GM18507 (cell line): ENCODE results near the gene GTF2IRD1.

Experiments used
- DNase-seq: peaks from one replicate; pipeline ENCODE4 v3.0.0; 2011; ENCODE audit warnings: low read depth; ENCODE audit not compliant: insufficient read length; ENCODE audit errors: extremely low spot score
- FAIRE-seq: peaks from 2 replicates; lab custom pipeline; 2011; peaks lifted over from hg19 to GRCh38; lab: Jason Lieb, UNC

Gene GTF2IRD1

GRCh38 chr7:74579800-74580685, 126.3 kb downstream of the GTF2IRD1 start:
- FAIRE-seq (no peak), DNase-seq (no peak)

DNA sequence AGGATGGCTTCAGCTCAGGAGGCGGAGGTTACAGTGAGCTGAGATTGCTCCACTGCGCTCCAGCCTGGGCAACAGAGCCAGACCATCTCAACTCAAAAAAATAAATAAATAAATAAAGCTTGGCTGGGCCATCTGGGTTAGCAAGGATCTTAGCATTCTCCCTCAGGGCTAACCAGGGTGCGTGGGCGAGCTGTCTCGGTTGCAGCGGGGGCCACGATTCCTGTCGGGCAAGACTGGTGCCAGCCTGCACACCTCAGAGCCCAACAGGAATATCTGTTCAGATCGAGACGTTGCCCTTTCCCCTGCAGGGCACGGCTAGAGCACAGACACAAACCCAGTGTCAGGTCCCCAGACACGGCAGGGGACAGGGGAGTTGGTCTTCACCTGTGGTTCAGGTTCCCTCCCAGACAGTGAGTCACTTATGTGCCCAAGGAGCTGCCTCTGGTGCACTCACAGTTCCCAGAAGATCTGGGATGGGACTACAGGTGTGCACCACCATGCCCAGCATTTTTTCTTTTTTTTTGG, 128.3 kb downstream of the GTF2IRD1 start:
- no peak for FAIRE-seq
- no peak for DNase-seq

DNA sequence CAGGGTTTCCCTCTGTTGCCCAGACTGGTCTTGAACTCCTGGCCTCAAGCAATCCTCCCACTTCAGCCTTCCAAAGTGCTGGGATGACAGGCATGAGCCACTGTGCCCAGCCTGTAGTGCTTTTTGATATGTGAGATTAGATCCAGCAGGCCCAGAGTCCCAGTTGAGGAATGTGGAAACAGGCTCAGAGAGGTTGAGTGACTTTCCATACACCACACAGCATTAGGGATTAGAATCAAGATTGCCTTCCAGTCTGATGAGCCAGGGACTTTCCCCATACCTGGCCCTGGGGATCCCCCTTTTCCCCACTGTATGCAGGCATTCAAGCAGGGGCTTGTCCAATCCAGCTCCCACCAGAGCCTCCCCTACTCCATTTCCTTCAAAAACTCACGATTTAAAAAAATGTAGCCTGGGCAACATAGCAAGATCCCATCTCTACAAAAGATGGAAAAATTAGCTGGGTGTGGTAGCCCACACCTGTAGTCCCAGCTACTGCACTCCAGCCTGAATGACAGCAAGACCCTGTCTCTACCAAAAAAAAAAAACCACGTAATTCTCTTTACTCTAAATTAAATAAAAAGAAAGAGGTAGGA, 128.8 kb downstream of the GTF2IRD1 start:
- DNase-seq (no peak), FAIRE-seq (no peak)

GRCh38 chr7:74583630-74584029, 129.9 kb downstream of the GTF2IRD1 start:
- DNase-seq, result no peak
- no peak for FAIRE-seq

- FAIRE-seq (no peak), DNase-seq (no peak)
Observed at GRCh38 chr7:74584160-74584954, 130.7 kb downstream of the GTF2IRD1 start.

- no peak for FAIRE-seq
Observed at GRCh38 chr7:74585844-74586243, 132.1 kb downstream of the GTF2IRD1 start.

GRCh38 chr7:74586258-74587175, 132.8 kb downstream of the GTF2IRD1 start:
- DNase-seq, result no peak
- FAIRE-seq, result no peak

More at GRCh38 chr7:74585844-74586243, 132.1 kb downstream of the GTF2IRD1 start:
- DNase-seq, result no peak

DNA sequence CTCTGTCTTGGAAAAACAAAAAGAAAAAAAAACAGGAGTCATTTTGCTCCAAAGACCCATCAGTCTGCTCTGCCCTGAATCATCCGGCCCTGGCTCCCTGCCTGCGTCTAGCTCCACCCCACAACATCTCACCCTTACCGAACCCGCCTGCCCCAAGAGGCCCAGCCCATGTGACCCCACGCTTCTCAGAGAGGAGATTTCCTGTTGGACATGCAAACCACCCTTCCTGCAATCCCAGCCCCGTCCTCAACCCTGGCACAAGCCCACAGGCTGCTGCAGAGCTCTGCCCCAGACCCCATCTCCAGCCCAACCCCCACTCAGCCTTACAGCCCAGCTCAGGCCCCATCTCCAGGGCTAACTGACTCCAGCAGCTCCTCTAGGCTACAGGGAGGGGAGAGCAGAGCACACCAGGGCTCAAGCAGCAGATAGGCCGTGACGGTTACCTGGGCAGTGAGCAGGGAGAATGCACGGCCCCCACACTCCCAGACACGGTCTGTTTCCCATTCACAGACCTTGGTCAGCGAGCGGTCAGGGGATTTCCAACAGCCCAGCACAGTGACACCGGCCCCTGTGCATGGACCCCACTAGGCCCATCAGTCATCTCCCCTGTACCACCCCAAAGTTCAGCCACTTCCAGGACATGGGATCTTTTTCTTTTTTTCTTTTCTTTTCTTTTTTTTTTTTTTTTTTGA, 133.9 kb downstream of the GTF2IRD1 start:
- FAIRE-seq (peak; percentile 89), DNase-seq (peak; percentile 75)

GRCh38 chr7:74590813-74591212, 137.1 kb downstream of the GTF2IRD1 start:
- DNase-seq (no peak), FAIRE-seq (no peak)

- FAIRE-seq (no peak), DNase-seq (no peak)
Observed at GRCh38 chr7:74598558-74598957, 144.9 kb downstream of the GTF2IRD1 start.

- peak; percentile 86 for FAIRE-seq
- no peak for DNase-seq
Observed at GRCh38 chr7:74599244-74599643, 145.5 kb downstream of the GTF2IRD1 start.

- no peak for DNase-seq
- FAIRE-seq, result no peak
Observed at GRCh38 chr7:74604326-74605020, 150.8 kb downstream of the GTF2IRD1 start.

- FAIRE-seq (peak; percentile 56), DNase-seq (no peak)
Observed at GRCh38 chr7:74606101-74606908, 152.6 kb downstream of the GTF2IRD1 start.

DNA sequence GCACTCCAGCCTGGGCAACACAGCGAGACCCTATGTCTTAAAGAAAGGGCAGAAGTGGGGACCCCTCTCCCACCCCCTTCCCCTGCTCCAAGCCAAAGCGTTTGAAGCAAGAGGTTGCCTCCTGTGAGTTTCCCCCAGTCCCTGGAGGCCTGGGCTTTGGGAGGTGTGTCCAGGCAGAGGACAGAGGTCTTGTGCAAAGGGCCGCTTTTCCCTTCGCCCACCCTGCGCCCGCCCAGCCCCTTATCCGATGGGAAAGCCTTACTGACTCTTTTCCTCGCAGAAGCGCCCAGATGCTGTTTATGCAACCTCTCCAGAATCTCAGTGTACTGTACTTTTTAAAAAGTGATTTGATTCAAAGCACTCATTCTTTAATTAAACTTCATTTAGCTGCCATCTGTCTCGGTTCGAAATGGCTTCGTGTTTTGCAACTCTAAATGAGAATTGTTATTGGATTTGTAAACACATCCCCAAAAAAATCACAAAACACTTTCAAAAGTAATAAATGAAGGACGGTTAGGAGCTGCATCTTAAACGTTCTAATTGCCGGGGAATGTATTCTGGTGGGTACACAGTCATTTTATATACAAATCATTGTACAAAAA, 153.3 kb downstream of the GTF2IRD1 start:
- FAIRE-seq (no peak), DNase-seq (no peak)

GRCh38 chr7:74612015-74612829, 158.5 kb downstream of the GTF2IRD1 start:
- no peak for FAIRE-seq
- no peak for DNase-seq
